OCI-LY7 (cell line): ENCODE measurements around the gene COL4A4. TPM values are rescaled to one million over a fixed set of nuclear protein-coding genes. Genes with fewer than 3 reads are reported as not detected.
A peak's percentile ranks its signal among the peaks of the same experiment; 100 is the strongest.

ENCODE experiments used
- Bru-seq: library from RNA; stranded (reverse); fragments of 400-500 nt; gene quantifications from one replicate; lab custom pipeline; 2021; lab: Mats Ljungman, UMichigan
- BruChase-seq, 2 experiments: library from RNA; stranded (reverse); fragments of 400-500 nt; gene quantifications; one replicate each; lab custom pipeline; 2021; lab: Mats Ljungman, UMichigan
- BruUV-seq: library from RNA; stranded (reverse); fragments of 400-500 nt; replicated peaks from 2 replicates; lab custom pipeline; 2021; lab: Mats Ljungman, UMichigan
- CTCF ChIA-PET: fragments of 300-600 bp; sonication (Branson Sonifier 250); formaldehyde crosslinking; loops from one replicate; lab custom pipeline; 2022; ENCODE audit warnings: antibody characterized with exemption; ENCODE audit not compliant: unreplicated experiment; lab: Charles Lee
- POLR2A ChIA-PET: fragments of 300-600 bp; sonication (Branson Sonifier 250); formaldehyde crosslinking; loops from one replicate; lab custom pipeline; 2022; ENCODE audit warnings: antibody characterized with exemption; lab: Charles Lee
- DNase-seq: peaks from one replicate; pipeline ENCODE4 v3.0.0-alpha.2; 2015; ENCODE audit warnings: low spot score
- H2AFZ ChIP-seq: fragments of 200-600 bp; sonication (generic), shearing (Covaris generic); 2 replicates; pipeline ENCODE4 v1.6.1; 2014; ENCODE audit warnings: mild to moderate bottlenecking, antibody characterized with exemption, low read length, moderate library complexity
- H3K27ac ChIP-seq: fragments of 200-600 bp; sonication (generic); 2 replicates; pipeline ENCODE4 v1.5.1; 2014; ENCODE audit warnings: mixed run types, low read depth, mild to moderate bottlenecking, moderate library complexity, low read length, inconsistent platforms; ENCODE audit not compliant: poor library complexity, severe bottlenecking
- H3K36me3 ChIP-seq: fragments of 200-600 bp; sonication (generic); 2 replicates; pipeline ENCODE4 v1.6.1; 2014; ENCODE audit warnings: mild to moderate bottlenecking, antibody characterized with exemption, low read length, moderate library complexity, mixed read lengths; ENCODE audit not compliant: insufficient read depth
- H3K4me1 ChIP-seq: fragments of 200-600 bp; sonication (generic); 2 replicates; pipeline ENCODE4 v1.5.1; 2014; ENCODE audit warnings: mild to moderate bottlenecking, low read length; ENCODE audit not compliant: insufficient read depth, poor library complexity, severe bottlenecking
- H3K4me2 ChIP-seq: fragments of 200-600 bp; sonication (generic); 2 replicates; pipeline ENCODE4 v1.6.1; 2014; ENCODE audit warnings: mild to moderate bottlenecking, low read length
- H3K4me3 ChIP-seq: fragments of 200-600 bp; sonication (generic); 2 replicates; pipeline ENCODE4 v1.5.1; 2014; ENCODE audit warnings: mild to moderate bottlenecking, low read depth, low read length; ENCODE audit not compliant: poor library complexity, severe bottlenecking
- H3K79me2 ChIP-seq: fragments of 200-600 bp; sonication (generic); 2 replicates; pipeline ENCODE4 v1.6.1; 2016; ENCODE audit warnings: low read depth, mild to moderate bottlenecking, low read length, moderate library complexity, mixed read lengths; ENCODE audit not compliant: insufficient read depth
- H3K9me2 ChIP-seq: fragments of 200-600 bp; sonication (generic); 2 replicates; pipeline ENCODE4 v1.6.1; 2016; ENCODE audit warnings: mild to moderate bottlenecking, low read length, mixed read lengths; ENCODE audit not compliant: insufficient read depth
- H3K9me3 ChIP-seq: fragments of 200-600 bp; sonication (generic); 2 replicates; pipeline ENCODE4 v1.6.1; 2014; ENCODE audit warnings: mild to moderate bottlenecking, mixed run types, low read length, mixed read lengths
- H4K20me1 ChIP-seq: fragments of 200-600 bp; sonication (generic); 2 replicates; pipeline ENCODE4 v1.6.1; 2014; ENCODE audit warnings: mild to moderate bottlenecking, antibody characterized with exemption, low read length, moderate library complexity, mixed read lengths; ENCODE audit not compliant: insufficient read depth
- CTCF ChIP-seq: fragments of 200-600 bp; sonication (generic); conservative IDR thresholded peaks from 2 replicates; pipeline ENCODE4 v1.5.1; 2014; ENCODE audit warnings: mild to moderate bottlenecking, antibody characterized with exemption, low read length, moderate library complexity, mixed read lengths
- EZH2phosphoT487 ChIP-seq: fragments of 200-600 bp; sonication (generic); IDR thresholded peaks from 2 replicates; pipeline ENCODE4 v1.6.1; 2018; ENCODE audit warnings: low read depth, borderline replicate concordance, mild to moderate bottlenecking, mixed run types, antibody characterized with exemption, low read length, moderate library complexity, mixed read lengths
- intact Hi-C: fragments of 100-400 bp; cut with micrococcal nuclease; formaldehyde crosslinking; loops from one replicate; pipeline ENCODE4 v1.10.0; 2022; ENCODE audit not compliant: unreplicated experiment
- long read RNA-seq: library from polyadenylated mRNA; stranded (forward); transcript quantifications from one replicate; pipeline ENCODE4 v2.0.0, GENCODE V29; 2022
- total RNA-seq, 2 experiments: library from RNA; depleted of rRNA in 1 of 2; stranded (reverse); fragments of >200 nt in 1 of 2; shearing (Covaris generic) in 1 of 2; gene quantifications; 2 replicates each; pipeline ENCODE4 v1.2.3, GENCODE V29; 2014 to 2022

COL4A4 gene
- total RNA-seq (2014; rRNA removed; shearing (Covaris generic)) (0.10 and 0.16 TPM in 2 replicates), total RNA-seq (2022) (5.5 and 7.0 TPM in 2 replicates), Bru-seq, nascent RNA (percentile 44 among the genes with signal in this experiment), BruChase-seq, experiment 1, labeled RNA remaining after a 6-hour chase (percentile 45 among the genes with signal in this experiment), BruChase-seq, experiment 2, labeled RNA remaining after a 2-hour chase (percentile 45 among the genes with signal in this experiment)
- long read RNA-seq, partial matches to known transcripts, result 0 of 8 reads
- long read RNA-seq, other reads (novel, unspliced or antisense), result 8 of 8 reads

GRCh38 chr2:227163998-227164762, at the start of gene COL4A4, which contains the start of gene COL4A3:
TSS of gene COL4A4 (minus strand) at chr2:227164205. CDS start at chr2:227147483, 16,722 bp downstream.
TSS of gene COL4A3 (plus strand) at chr2:227164624. CDS start at chr2:227164727, 103 bp downstream.
- intact Hi-C loops, result loop anchor here (10.0 kb wide), 1 partner anchor 161 kb away; the partner anchor contains the start of gene MFF
- Histone ChIP-seq H3K4me3 (peak within 1 kb of the TSS; percentile 64), H3K9me3 (no peaks in the 10 kb centered on the region), H3K9me2 (no peaks in the 10 kb centered on the region), H3K4me2 (peak within 1 kb of the TSS; percentile 78), H3K79me2 (no peaks in the 10 kb centered on the region), H4K20me1 (no peaks in the 10 kb centered on the region), H2AFZ (peak within 1 kb of the TSS; percentile 72), H3K27ac (no peak within 1 kb of the TSS), H3K4me1 (peaks cover 11% of the 10 kb centered on the region), H3K36me3 (no peaks in the 10 kb centered on the region)
- no TSS peak for BruUV-seq
- no peak for DNase-seq
- ChIA-PET POLR2A (interaction anchor here (0.7 to 0.9 kb wide), 2 partner anchors 9 kb away, joined by 3 read pairs; no protein-coding TSS in a partner anchor), CTCF (no interaction called here)
- TF ChIP-seq EZH2phosphoT487 (no peak), CTCF (no peak)

- H3K36me3 ChIP-seq, result no peaks in the 10 kb centered on the region
- CTCF ChIA-PET, result no interaction called here
- no peaks in the 10 kb centered on the region for H3K9me2 ChIP-seq
- no peaks in the 10 kb centered on the region for H3K79me2 ChIP-seq
- no TSS peak for BruUV-seq
- TF ChIP-seq EZH2phosphoT487 (no peak), CTCF (no peak)
- no peaks in the 10 kb centered on the region for H3K4me1 ChIP-seq
- intact Hi-C loops, result no loop called here
- no peaks in the 10 kb centered on the region for H4K20me1 ChIP-seq
- POLR2A ChIA-PET, result no interaction called here
- H3K9me3 ChIP-seq, result no peaks in the 10 kb centered on the region
- H2AFZ ChIP-seq, result no peak overlapping the region
- no peak for DNase-seq
- H3K4me3 ChIP-seq, result no peak overlapping the region
- no peak overlapping the region for H3K27ac ChIP-seq
- H3K4me2 ChIP-seq, result no peak overlapping the region
Observed at GRCh38 chr2:227207573-227207972, 43.6 kb upstream of the COL4A4 start.
